IMR-90 (cell line): ENCODE results near the gene ZNF526. TPM values are rescaled to one million over a fixed set of nuclear protein-coding genes. Genes with fewer than 3 reads are reported as not detected.
"Not testable (repeated sequence)": the region's sequence is repeated elsewhere in the genome, so short reads cannot be mapped to it uniquely, and the experiment has no call there.

Source experiments
- ATAC-seq: fragments of 200-7000 bp; cut with Tn5 transposase; 2 replicates; pipeline ENCODE4 v1.9.1; 2020; ENCODE audit warnings: low read depth, mild to moderate bottlenecking, moderate library complexity
- BruUV-seq: library from RNA; stranded (reverse); fragments of 400-500 nt; replicated peaks from 2 replicates; lab custom pipeline; 2021; lab: Mats Ljungman, UMichigan
- CTCF ChIA-PET: fragments of 300-600 bp; formaldehyde crosslinking; extraction: SDS; loops from one replicate; lab custom pipeline; 2021; ENCODE audit warnings: antibody characterized with exemption; lab: Yijun Ruan, JAX
- POLR2A ChIA-PET: fragments of 300-600 bp; sonication (Branson Sonifier 250); formaldehyde crosslinking; loops from one replicate; lab custom pipeline; 2022; ENCODE audit warnings: antibody characterized with exemption; ENCODE audit not compliant: unreplicated experiment; lab: Charles Lee
- DNase-seq: peaks from one replicate; pipeline ENCODE4 v3.0.0; 2013
- H2AFZ ChIP-seq: replicated peaks from 2 replicates; pipeline ENCODE3; 2013; ENCODE audit warnings: low read length, mild to moderate bottlenecking; ENCODE audit not compliant: poor library complexity
- H2AK5ac ChIP-seq: 2 replicates; pipeline ENCODE4 v1.6.1; 2013; ENCODE audit warnings: low read depth, low read length, inconsistent platforms
- H2AK9ac ChIP-seq: replicated peaks from 2 replicates; pipeline ENCODE3; 2013; ENCODE audit warnings: mild to moderate bottlenecking, low read depth, low read length, moderate library complexity; ENCODE audit not compliant: poor library complexity
- H2BK120ac ChIP-seq: 2 replicates; pipeline ENCODE4 v1.6.1; 2013; ENCODE audit warnings: low read depth, low read length, inconsistent platforms
- H2BK15ac ChIP-seq: 3 replicates; pipeline ENCODE4 v1.6.1; 2013; ENCODE audit warnings: low read depth, low read length, inconsistent platforms
- H2BK20ac ChIP-seq: 2 replicates; pipeline ENCODE4 v1.6.1; 2013; ENCODE audit warnings: low read depth, mild to moderate bottlenecking, inconsistent platforms, low read length, moderate library complexity
- H2BK5ac ChIP-seq: 2 replicates; pipeline ENCODE4 v1.6.1; 2013; ENCODE audit warnings: mild to moderate bottlenecking, low read depth, low read length, inconsistent platforms; ENCODE audit not compliant: poor library complexity, severe bottlenecking
- H3K14ac ChIP-seq: replicated peaks from 2 replicates; pipeline ENCODE4 v1.6.1; 2013; ENCODE audit warnings: low read depth, low read length, inconsistent platforms
- H3K18ac ChIP-seq: 2 replicates; pipeline ENCODE4 v1.6.1; 2013; ENCODE audit warnings: low read depth, low read length, control low read depth
- H3K23ac ChIP-seq: 2 replicates; pipeline ENCODE4 v1.6.1; 2013; ENCODE audit warnings: low read depth, low read length, inconsistent platforms
- H3K27ac ChIP-seq: 2 replicates; pipeline ENCODE4 v1.5.1; 2013; ENCODE audit warnings: mild to moderate bottlenecking, control low read depth, low read length; ENCODE audit not compliant: insufficient read depth
- H3K27me3 ChIP-seq: 2 replicates; pipeline ENCODE4 v1.6.1; 2013; ENCODE audit warnings: low read length; ENCODE audit not compliant: control insufficient read depth, insufficient read depth
- H3K36me3 ChIP-seq: 2 replicates; pipeline ENCODE4 v1.6.1; 2013; ENCODE audit warnings: low read length, mixed read lengths; ENCODE audit not compliant: control insufficient read depth, insufficient read depth
- H3K4ac ChIP-seq: 2 replicates; pipeline ENCODE4 v1.6.1; 2013; ENCODE audit warnings: low read depth, low read length, inconsistent platforms
- H3K4me1 ChIP-seq: 2 replicates; pipeline ENCODE4 v1.6.1; 2013; ENCODE audit warnings: low read length, mixed read lengths; ENCODE audit not compliant: control insufficient read depth, insufficient read depth
- H3K4me2 ChIP-seq: 2 replicates; pipeline ENCODE4 v1.6.1; 2013; ENCODE audit warnings: low read depth, mild to moderate bottlenecking, control low read depth, low read length, moderate library complexity
- H3K4me3 ChIP-seq: 2 replicates; pipeline ENCODE4 v1.5.1; 2013; ENCODE audit warnings: low read depth, mild to moderate bottlenecking, control low read depth, low read length, moderate library complexity; ENCODE audit not compliant: insufficient read depth
- H3K56ac ChIP-seq: 2 replicates; pipeline ENCODE4 v1.6.1; 2013; ENCODE audit warnings: low read length, inconsistent platforms; ENCODE audit not compliant: insufficient read depth; ENCODE audit errors: extremely low read depth
- H3K79me1 ChIP-seq, 2 experiments: 2 replicates each; pipeline ENCODE4 v1.6.1; 2013; ENCODE audit warnings: low read length in 2 of 2, inconsistent platforms in 1 of 2, low read depth in 1 of 2
- H3K9ac ChIP-seq: 2 replicates; pipeline ENCODE4 v1.6.1; 2013; ENCODE audit warnings: low read depth, low read length, control low read depth
- H3K9me1 ChIP-seq: 2 replicates; pipeline ENCODE4 v1.6.1; 2013; ENCODE audit warnings: low read length, inconsistent platforms; ENCODE audit not compliant: insufficient read depth
- H3K9me3 ChIP-seq: 2 replicates; pipeline ENCODE4 v1.6.1; 2013; ENCODE audit warnings: low read length; ENCODE audit not compliant: control insufficient read depth, insufficient read depth
- H4K20me1 ChIP-seq: 2 replicates; pipeline ENCODE4 v1.6.1; 2013; ENCODE audit warnings: low read length, inconsistent platforms; ENCODE audit not compliant: insufficient read depth
- H4K5ac ChIP-seq: 2 replicates; pipeline ENCODE4 v1.6.1; 2013; ENCODE audit warnings: mild to moderate bottlenecking, low read depth, low read length, control low read depth
- H4K8ac ChIP-seq, 2 experiments: 2 replicates each; pipeline ENCODE4 v1.6.1; 2013; ENCODE audit warnings: low read depth in 2 of 2, low read length in 2 of 2, control low read depth in 1 of 2, inconsistent platforms in 1 of 2
- H4K91ac ChIP-seq: 2 replicates; pipeline ENCODE4 v1.6.1; 2013; ENCODE audit warnings: low read depth, low read length, inconsistent platforms; ENCODE audit not compliant: insufficient read depth
- WGBS, 2 experiments: methylation state at CpG; one replicate each; pipeline versions ENCODE4 v1.1.5 to v1.1.7; 2013; ENCODE audit warnings: missing lambda C conversion rate in 2 of 2; ENCODE audit not compliant: insufficient read length in 1 of 2; ENCODE audit errors: extremely low coverage in 2 of 2; 5-methylcytosine and 5-hydroxymethylcytosine counted together
- dilution Hi-C: fragments of 300-500 bp; cut with HindIII; formaldehyde crosslinking; loops from one replicate; pipeline ENCODE4 v1.14.3; 2018; ENCODE audit warnings: low sequenced_read_pairs; ENCODE audit not compliant: unreplicated experiment
- in situ Hi-C: fragments of 300-500 bp; cut with MboI; formaldehyde crosslinking; loops from 3 replicates; pipeline ENCODE4 v1.14.3; 2019; ENCODE audit warnings: low sequenced_read_pairs, inconsistent platforms, mixed read lengths
- intact Hi-C: fragments of 100-400 bp; cut with micrococcal nuclease; formaldehyde crosslinking; loops from 2 replicates; pipeline ENCODE4 v1.10.0; 2022
- polyA plus RNA-seq, 3 experiments: library from polyadenylated mRNA; depleted of rRNA; stranded (reverse); fragments of >200 nt; gene quantifications; 2 replicates each; pipeline ENCODE4 v1.2.3, GENCODE V29; 2012; ENCODE audit warnings: low replicate concordance in 1 of 3
- total RNA-seq: library from RNA; depleted of rRNA; stranded (reverse); fragments of >200 nt; gene quantifications from 2 replicates; pipeline ENCODE4 v1.2.3, GENCODE V29; 2012

Gene ZNF526
- total and polyA plus RNA-seq, 2 of the 4 experiments (the other 2 are of a cell fraction), result 7.3 to 13.6 TPM

DNA sequence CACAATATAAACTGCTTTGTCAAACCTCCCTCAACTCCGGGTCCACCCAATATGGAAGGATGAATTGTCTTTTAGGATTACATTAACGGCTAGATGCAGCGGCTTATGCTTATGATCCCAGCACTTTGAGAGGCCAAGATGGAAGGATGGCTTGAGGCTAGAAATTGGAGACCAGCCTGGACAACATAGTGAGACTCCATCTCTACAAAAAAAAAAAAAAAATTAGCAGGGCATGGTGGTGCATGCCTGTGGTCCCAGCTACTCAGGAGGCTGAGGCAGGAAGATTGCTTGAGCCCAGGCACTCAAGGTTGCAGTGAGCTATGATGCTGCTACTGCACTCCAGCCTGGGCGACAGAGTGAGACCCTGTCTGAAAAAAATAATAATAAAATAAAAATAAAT is 46.0 kb downstream of the ZNF526 start:
- not testable (repeated sequence) for BruUV-seq, H3K4me2 ChIP-seq, H2BK20ac ChIP-seq

DNA sequence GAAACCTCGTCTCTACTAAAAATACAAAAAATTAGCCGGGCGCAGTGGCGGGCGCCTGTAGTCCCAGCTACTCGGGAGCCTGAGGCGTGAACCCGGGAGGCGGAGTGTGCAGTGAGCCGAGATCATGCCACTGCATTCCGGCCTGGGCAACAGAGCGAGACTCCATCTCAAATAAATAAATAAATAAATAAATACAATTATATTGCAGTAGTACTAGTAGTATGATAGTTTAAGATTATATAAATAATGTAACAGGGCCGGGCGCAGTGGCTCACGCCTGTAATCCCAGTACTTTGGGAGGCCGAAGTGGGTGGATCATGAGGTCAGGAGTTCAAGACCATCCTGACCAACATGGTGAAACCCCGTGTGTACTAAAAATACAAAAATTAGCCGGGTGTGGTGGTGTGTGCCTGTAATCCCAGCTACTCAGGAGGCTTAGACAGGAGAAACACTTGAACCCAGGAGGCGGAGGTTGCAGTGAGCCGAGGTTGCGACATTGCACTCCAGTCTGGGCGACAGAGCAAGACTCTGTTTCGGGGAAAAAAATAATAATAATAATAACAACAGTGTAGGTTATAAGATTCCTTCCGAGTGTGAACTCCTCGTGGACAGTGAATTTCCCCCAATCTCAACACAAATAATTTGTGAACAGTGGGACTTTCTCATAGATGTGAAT is 47.0 kb downstream of the ZNF526 start:
- H3K27me3 ChIP-seq, H4K91ac ChIP-seq, BruUV-seq, H3K4me1 ChIP-seq, H3K4me2 ChIP-seq, H2AK9ac ChIP-seq, H3K4ac ChIP-seq, H4K5ac ChIP-seq, CTCF ChIA-PET, H3K9ac ChIP-seq, H3K9me1 ChIP-seq, H2BK120ac ChIP-seq, H3K27ac ChIP-seq, H3K56ac ChIP-seq, H3K4me3 ChIP-seq, DNase-seq, dilution Hi-C loops, H3K23ac ChIP-seq, H3K36me3 ChIP-seq, intact Hi-C loops, H3K9me3 ChIP-seq, H4K20me1 ChIP-seq, H2AFZ ChIP-seq, H2AK5ac ChIP-seq, in situ Hi-C loops, H2BK5ac ChIP-seq, H2BK20ac ChIP-seq, POLR2A ChIA-PET, H2BK15ac ChIP-seq, ATAC-seq, H3K14ac ChIP-seq, H3K18ac ChIP-seq: not testable (repeated sequence)
- 90% methylated on average over 2 of the region's 25 CpGs; no CpG with 5 or more reads in 1 of the 2 experiments for WGBS, 2 experiments
- H4K8ac ChIP-seq, result 0 out of 4 replicates have a peak overlapping the region, but pooled peaks of 1 of the 2 experiments have one; percentile 21
- peaks cover 15 to 29% of the 10 kb centered on the region in 2 experiments for H3K79me1 ChIP-seq

More for the DNA sequence above, 46.0 kb downstream of the ZNF526 start:
- dilution Hi-C loops, H3K23ac ChIP-seq, H3K36me3 ChIP-seq, H4K20me1 ChIP-seq, in situ Hi-C loops, H4K5ac ChIP-seq, intact Hi-C loops, H4K91ac ChIP-seq, H4K8ac ChIP-seq, H2BK120ac ChIP-seq, ATAC-seq, H3K9me3 ChIP-seq, H3K9ac ChIP-seq, H3K4me1 ChIP-seq, H3K14ac ChIP-seq, H3K4me3 ChIP-seq, H3K27me3 ChIP-seq, H3K27ac ChIP-seq, H2BK5ac ChIP-seq, POLR2A ChIA-PET, DNase-seq, H2BK15ac ChIP-seq, H3K9me1 ChIP-seq, H3K4ac ChIP-seq, H3K18ac ChIP-seq, H2AK9ac ChIP-seq, CTCF ChIA-PET, H3K56ac ChIP-seq, H2AK5ac ChIP-seq: not testable (repeated sequence)
- H2AFZ ChIP-seq, result peak overlapping the region; percentile 44
- H3K79me1 ChIP-seq, result peaks cover 11 to 23% of the 10 kb centered on the region in 2 experiments
- no CpG with 5 or more reads among the region's 4 CpGs for WGBS, 2 experiments
